Suprapubic skin (tissue), 4 donors: ENCODE data around the gene ZMYM4. TPM values are rescaled to one million over a fixed set of nuclear protein-coding genes. Genes with fewer than 3 reads are reported as not detected.
A peak's percentile ranks its signal among the peaks of the same experiment; 100 is the strongest.

Source experiments
- DNase-seq, 2 donors: peaks; one replicate each; pipeline ENCODE4 v3.0.0-alpha.2; 2019; ENCODE audit warnings: low spot score in 2 of 2
- H3K27ac ChIP-seq: fragments of 200-600 bp; sonication (generic); one replicate; pipeline ENCODE4 v1.5.1; 2019
- H3K27me3 ChIP-seq: fragments of 200-600 bp; sonication (generic); one replicate; pipeline ENCODE4 v1.5.1; 2019
- H3K36me3 ChIP-seq: fragments of 200-600 bp; sonication (generic); one replicate; pipeline ENCODE4 v1.5.1; 2019
- H3K4me1 ChIP-seq: fragments of 200-600 bp; sonication (generic); one replicate; pipeline ENCODE4 v1.5.1; 2019
- H3K4me3 ChIP-seq: fragments of 200-600 bp; sonication (generic); one replicate; pipeline ENCODE4 v1.5.1; 2019; ENCODE audit warnings: mild to moderate bottlenecking
- H3K9me3 ChIP-seq: fragments of 200-600 bp; sonication (generic); one replicate; pipeline ENCODE4 v1.5.1; 2019
- EP300 ChIP-seq: sonication (generic); formaldehyde crosslinking; IDR thresholded peaks from one replicate; pipeline ENCODE4 v1.6.1; 2017; ENCODE audit warnings: antibody characterized with exemption
- POLR2A ChIP-seq, 2 donors: fragments of 450-650 bp; IDR thresholded peaks; one replicate each; pipeline ENCODE4 v1.6.1; 2017; ENCODE audit warnings: antibody characterized with exemption in 2 of 2, mild to moderate bottlenecking in 2 of 2, moderate library complexity in 2 of 2
- POLR2AphosphoS5 ChIP-seq, 3 donors: sonication (generic); formaldehyde crosslinking; IDR thresholded peaks; one replicate each; pipeline ENCODE4 v1.6.1; 2017; ENCODE audit warnings: antibody characterized with exemption in 3 of 3
- WGBS: methylation state at CpG from one replicate; pipeline ENCODE4 v1.1.5; 2018; 5-methylcytosine and 5-hydroxymethylcytosine counted together
- total RNA-seq, 4 donors: library from RNA; depleted of rRNA; stranded (reverse); fragments of >200 nt; gene quantifications; one replicate each; pipeline ENCODE4 v1.1.0, GENCODE V29; 2016
- TF ChIP-seq, protein P1 (sequence below), 2 donors: fragments of 200-600 bp in 1 of 2; fragments of 450-650 bp in 1 of 2; sonication (generic) in 1 of 2; IDR thresholded peaks; one replicate each; pipeline ENCODE4 v1.5.1; 2016 to 2019; ENCODE audit warnings: antibody characterized with exemption in 2 of 2, mild to moderate bottlenecking in 1 of 2, moderate library complexity in 1 of 2

ZMYM4 gene
- total RNA-seq, 4 donors from 2014 or later, result 16.9 to 43.0 (median 19.6) TPM

DNA sequence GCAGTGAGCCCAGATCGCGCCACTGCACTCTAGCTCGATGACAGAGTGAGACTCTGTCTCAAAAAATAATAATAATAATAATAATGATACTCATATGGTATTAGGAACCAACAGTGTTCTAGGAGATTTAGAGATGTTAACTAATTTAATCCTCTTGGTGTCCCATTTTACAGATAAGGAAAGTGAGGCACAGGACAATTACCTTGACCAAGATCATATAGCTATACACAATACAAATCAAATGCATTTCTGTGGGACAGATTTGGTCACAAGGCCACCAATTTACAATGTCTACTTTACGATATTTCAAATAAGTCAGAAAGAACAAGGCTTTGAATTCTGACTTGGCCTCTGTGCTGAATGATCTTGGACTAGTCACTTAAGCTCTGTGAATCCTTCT, 2.2 kb upstream of the ZMYM4 start:
- peaks cover 42% of the 10 kb centered on the region for H3K4me1 ChIP-seq
- WGBS, result 94% methylated on average over 4 of the region's 4 CpGs
- no peak overlapping the region for H3K4me3 ChIP-seq
- H3K9me3 ChIP-seq, result no peaks in the 10 kb centered on the region
- no peaks in the 10 kb centered on the region for H3K27me3 ChIP-seq
- TF ChIP-seq POLR2AphosphoS5 (IDR thresholded peaks at IDR 0.05) (no peak), POLR2A (IDR thresholded peaks at IDR 0.05) (no peak), EP300 (no peak)
- TF ChIP-seq, protein P1, sequence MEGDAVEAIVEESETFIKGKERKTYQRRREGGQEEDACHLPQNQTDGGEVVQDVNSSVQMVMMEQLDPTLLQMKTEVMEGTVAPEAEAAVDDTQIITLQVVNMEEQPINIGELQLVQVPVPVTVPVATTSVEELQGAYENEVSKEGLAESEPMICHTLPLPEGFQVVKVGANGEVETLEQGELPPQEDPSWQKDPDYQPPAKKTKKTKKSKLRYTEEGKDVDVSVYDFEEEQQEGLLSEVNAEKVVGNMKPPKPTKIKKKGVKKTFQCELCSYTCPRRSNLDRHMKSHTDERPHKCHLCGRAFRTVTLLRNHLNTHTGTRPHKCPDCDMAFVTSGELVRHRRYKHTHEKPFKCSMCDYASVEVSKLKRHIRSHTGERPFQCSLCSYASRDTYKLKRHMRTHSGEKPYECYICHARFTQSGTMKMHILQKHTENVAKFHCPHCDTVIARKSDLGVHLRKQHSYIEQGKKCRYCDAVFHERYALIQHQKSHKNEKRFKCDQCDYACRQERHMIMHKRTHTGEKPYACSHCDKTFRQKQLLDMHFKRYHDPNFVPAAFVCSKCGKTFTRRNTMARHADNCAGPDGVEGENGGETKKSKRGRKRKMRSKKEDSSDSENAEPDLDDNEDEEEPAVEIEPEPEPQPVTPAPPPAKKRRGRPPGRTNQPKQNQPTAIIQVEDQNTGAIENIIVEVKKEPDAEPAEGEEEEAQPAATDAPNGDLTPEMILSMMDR (IDR thresholded peaks at IDR 0.05), result no peak
- H3K27ac ChIP-seq, result no peak overlapping the region
- H3K36me3 ChIP-seq, result no peaks in the 10 kb centered on the region
- no peak for DNase-seq

DNA sequence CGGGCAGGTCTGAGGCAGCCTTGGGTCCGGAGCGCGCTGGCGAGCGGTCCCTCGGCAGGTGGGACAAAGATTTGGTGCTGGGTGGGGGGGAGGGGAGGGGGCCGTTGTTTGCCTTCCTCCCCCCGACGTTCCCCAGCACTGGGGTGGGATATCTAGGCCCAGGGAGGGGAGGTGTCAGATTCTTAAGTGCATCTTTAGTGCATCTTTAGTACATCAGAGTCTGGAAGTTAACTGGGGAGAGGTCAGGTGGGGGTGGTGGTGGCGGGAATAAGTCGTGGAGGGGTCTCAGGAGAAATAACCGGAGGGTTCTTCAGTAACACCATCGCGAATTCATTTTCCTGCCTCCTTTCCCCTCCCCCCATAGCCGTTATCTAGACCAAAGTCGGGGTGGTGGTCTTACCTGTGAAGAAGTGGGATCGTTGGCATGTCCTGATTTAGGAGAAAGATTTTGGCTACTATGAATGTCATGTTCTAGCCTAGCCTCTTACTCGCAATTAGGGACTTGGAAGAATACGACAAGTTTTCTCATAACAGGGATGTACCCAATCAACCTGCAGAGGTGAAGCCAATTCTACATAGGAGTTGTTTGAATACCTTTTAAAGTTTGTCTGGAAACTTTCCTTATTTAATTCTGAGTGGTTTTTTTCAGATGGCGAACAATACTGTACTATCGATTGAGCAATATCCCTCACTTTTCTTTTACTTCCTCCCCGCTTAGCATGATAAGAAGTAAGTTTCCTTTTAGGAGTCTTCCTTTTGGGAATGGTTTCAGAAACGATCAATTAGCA, 886 bp downstream of the ZMYM4 start:
- TF ChIP-seq POLR2A (IDR thresholded peaks at IDR 0.05) (no peak), EP300 (no peak), POLR2AphosphoS5 (IDR thresholded peaks at IDR 0.05) (no peak)
- TF ChIP-seq, protein P1 (IDR thresholded peaks at IDR 0.05), result no peak
- peaks cover 36% of the 10 kb centered on the region for H3K4me1 ChIP-seq
- peak overlapping the region; percentile 99 for H3K4me3 ChIP-seq
- WGBS, result 3% methylated on average over 19 of the region's 24 CpGs
- no peaks in the 10 kb centered on the region for H3K27me3 ChIP-seq
- no peaks in the 10 kb centered on the region for H3K36me3 ChIP-seq
- H3K27ac ChIP-seq, result peak overlapping the region; percentile 95
- no peaks in the 10 kb centered on the region for H3K9me3 ChIP-seq
- no peak for DNase-seq

DNA sequence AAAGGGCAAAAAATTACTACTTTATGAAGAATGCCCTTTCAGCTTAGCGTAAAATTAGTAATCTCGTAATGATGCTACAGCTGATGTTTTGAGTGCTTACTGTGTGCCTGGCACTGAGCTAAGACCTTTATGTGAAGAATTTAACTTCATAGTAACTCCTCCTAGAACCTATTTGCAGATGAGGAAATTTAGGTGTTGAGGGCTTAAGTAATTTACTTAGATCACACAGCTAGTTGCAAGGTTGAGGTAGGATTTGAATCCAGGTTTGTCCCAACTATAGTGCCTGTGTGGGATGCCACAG, 1.4 kb downstream of the ZMYM4 start:
- DNase-seq, result no peak
- H3K27ac ChIP-seq, result no peak overlapping the region
- 58% methylated on average over 2 of the region's 2 CpGs for WGBS
- TF ChIP-seq, protein P1 (IDR thresholded peaks at IDR 0.05), result no peak
- no peak for TF ChIP-seq EP300
- no peak for TF ChIP-seq POLR2AphosphoS5 (IDR thresholded peaks at IDR 0.05)
- TF ChIP-seq POLR2A (IDR thresholded peaks at IDR 0.05), result no peak
- peaks cover 32% of the 10 kb centered on the region for H3K4me1 ChIP-seq
- H3K9me3 ChIP-seq, result no peaks in the 10 kb centered on the region
- H3K27me3 ChIP-seq, result no peaks in the 10 kb centered on the region
- H3K4me3 ChIP-seq, result peak overlapping the region; percentile 99
- no peaks in the 10 kb centered on the region for H3K36me3 ChIP-seq

DNA sequence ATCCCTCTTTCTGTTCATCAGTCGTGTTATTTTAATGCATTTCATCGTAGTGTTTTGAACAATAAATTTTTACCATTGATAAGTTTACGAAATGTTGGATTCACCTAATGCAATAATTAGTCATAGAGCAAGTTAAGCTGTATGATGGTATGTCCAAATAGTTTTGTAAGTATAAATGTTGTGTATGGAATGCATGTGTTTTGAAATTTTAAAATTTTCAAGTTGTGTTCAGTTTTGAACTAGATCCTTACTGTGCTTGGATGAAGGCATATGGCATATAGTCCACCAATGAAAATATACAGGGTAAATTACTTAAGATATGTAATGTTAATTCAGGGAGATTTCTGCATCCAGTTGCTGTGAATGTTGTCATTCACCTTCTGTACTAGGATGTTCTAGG, 2.3 kb downstream of the ZMYM4 start:
- TF ChIP-seq POLR2AphosphoS5 (IDR thresholded peaks at IDR 0.05), result no peak
- no peak for TF ChIP-seq POLR2A (IDR thresholded peaks at IDR 0.05)
- TF ChIP-seq, protein P1 (IDR thresholded peaks at IDR 0.05), result no peak
- no peak for TF ChIP-seq EP300
- no peaks in the 10 kb centered on the region for H3K27me3 ChIP-seq
- 94% methylated on average over 3 of the region's 3 CpGs for WGBS
- no peak overlapping the region for H3K4me3 ChIP-seq
- no peaks in the 10 kb centered on the region for H3K9me3 ChIP-seq
- DNase-seq, result no peak
- no peak overlapping the region for H3K27ac ChIP-seq
- H3K4me1 ChIP-seq, result peaks cover 27% of the 10 kb centered on the region
- no peaks in the 10 kb centered on the region for H3K36me3 ChIP-seq

DNA sequence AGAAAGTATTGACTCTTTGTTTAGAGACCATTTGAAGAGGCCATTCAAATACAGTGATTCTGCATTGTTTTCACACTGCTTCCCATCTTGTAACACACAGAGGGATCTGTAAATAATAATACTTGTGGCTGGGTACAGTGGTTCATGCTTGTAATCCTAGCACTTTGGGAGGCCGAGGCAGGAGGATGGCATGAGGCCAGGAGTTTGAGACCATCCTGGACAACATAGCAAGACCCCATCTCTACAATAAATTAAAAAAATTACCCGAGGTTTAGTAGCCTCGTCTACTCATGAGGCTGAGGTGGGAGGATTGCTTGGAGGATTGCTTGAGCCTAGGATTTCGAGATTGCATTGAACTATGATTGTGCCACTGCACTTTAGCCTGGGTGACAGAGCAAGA, 5.7 kb downstream of the ZMYM4 start:
- Histone ChIP-seq H3K36me3 (peaks cover 6% of the 10 kb centered on the region), H3K27ac (no peak overlapping the region), H3K4me3 (no peak overlapping the region), H3K27me3 (no peaks in the 10 kb centered on the region), H3K4me1 (peaks cover 20% of the 10 kb centered on the region), H3K9me3 (no peaks in the 10 kb centered on the region)
- WGBS, result 78% methylated on average over 4 of the region's 4 CpGs
- no peak for TF ChIP-seq POLR2A (IDR thresholded peaks at IDR 0.05)
- no peak for TF ChIP-seq EP300
- TF ChIP-seq, protein P1 (IDR thresholded peaks at IDR 0.05), result no peak
- TF ChIP-seq POLR2AphosphoS5 (IDR thresholded peaks at IDR 0.05), result no peak
- no peak for DNase-seq
